ENCODE measurements around the gene PLXNB2. TPM values are rescaled to one million over a fixed set of nuclear protein-coding genes. Genes with fewer than 3 reads are reported as not detected.

The PLXNB2 gene
- total RNA-seq, 1 donor from 2014 or later = 582 TPM

- DNase-seq (ENCODE audit: low read depth) = peak; percentile 29
Observed at GRCh38 chr22:50252082-50253045, 55.1 kb downstream of the PLXNB2 start.

GRCh38 chr22:50251477-50252081, 55.9 kb downstream of the PLXNB2 start:
- DNase-seq (ENCODE audit: low read depth) = no peak

- peak; percentile 19 for DNase-seq (ENCODE audit: low read depth)
Observed at GRCh38 chr22:50250555-50251476, 56.6 kb downstream of the PLXNB2 start, which contains the start of gene HDAC10. HDAC10 (minus strand) TSS chr22:50251265; CDS start chr22:50251032, 233 bp downstream.

- no peak for DNase-seq (ENCODE audit: low read depth)
Observed at GRCh38 chr22:50250249-50250554, 57.2 kb downstream of the PLXNB2 start.

GRCh38 chr22:50249341-50250248, 57.9 kb downstream of the PLXNB2 start:
- DNase-seq (ENCODE audit: low read depth) = no peak

GRCh38 chr22:50248196-50249081, 59.0 kb downstream of the PLXNB2 start:
- DNase-seq (ENCODE audit: low read depth) = no peak

GRCh38 chr22:50247748-50248147, 59.7 kb downstream of the PLXNB2 start:
- DNase-seq (ENCODE audit: low read depth) = no peak

GRCh38 chr22:50246242-50247175, 60.9 kb downstream of the PLXNB2 start:
- DNase-seq (ENCODE audit: low read depth) = no peak

- no peak for DNase-seq (ENCODE audit: low read depth)
Observed at GRCh38 chr22:50245214-50246072, 62.0 kb downstream of the PLXNB2 start.

GRCh38 chr22:50244420-50245213, 62.8 kb downstream of the PLXNB2 start, which contains the start of gene TUBGCP6:
TUBGCP6 (minus strand) TSS chr22:50245023; CDS start chr22:50244459, 564 bp downstream.
- peak; percentile 68 for DNase-seq (ENCODE audit: low read depth)

GRCh38 chr22:50243685-50244419, 63.6 kb downstream of the PLXNB2 start:
- DNase-seq (ENCODE audit: low read depth) = peak; percentile 10

- DNase-seq (ENCODE audit: low read depth) = no peak
Observed at GRCh38 chr22:50242406-50242949, 65.0 kb downstream of the PLXNB2 start.

GRCh38 chr22:50238755-50239154, 68.7 kb downstream of the PLXNB2 start:
- DNase-seq (ENCODE audit: low read depth) = no peak

- no peak for DNase-seq (ENCODE audit: low read depth)
Observed at GRCh38 chr22:50236731-50237409, 70.6 kb downstream of the PLXNB2 start.

GRCh38 chr22:50233223-50233622, 74.2 kb downstream of the PLXNB2 start:
- DNase-seq (ENCODE audit: low read depth) = no peak
